Hematopoietic multipotent progenitor cell (in vitro differentiated cells): ENCODE measurements around the gene AFAP1L2. TPM values are rescaled to one million over a fixed set of nuclear protein-coding genes. Genes with fewer than 3 reads are reported as not detected.
A peak's percentile ranks its signal among the peaks of the same experiment; 100 is the strongest.

Source experiments
- DNase-seq, 3 donors: peaks; one replicate each; pipeline ENCODE4 v3.0.0-alpha.2; 2011 to 2015; ENCODE audit warnings: low read depth in 2 of 3, low spot score in 2 of 3
- total RNA-seq: library from RNA; depleted of rRNA; stranded (reverse); fragments of >200 nt; gene quantifications from one replicate; pipeline ENCODE4 v1.2.3, GENCODE V29; 2012

The AFAP1L2 gene
- total RNA-seq, 1 donor = 4.0 TPM

GRCh38 chr10:114278140-114278883, 126.0 kb downstream of the AFAP1L2 start:
- no peak for DNase-seq

GRCh38 chr10:114276671-114277070, 127.6 kb downstream of the AFAP1L2 start:
- DNase-seq = no peak

GRCh38 chr10:114276066-114276465, 128.2 kb downstream of the AFAP1L2 start:
- no peak for DNase-seq

- no peak for DNase-seq
These were observed 129.5 kb downstream of the AFAP1L2 start for GRCh38 chr10:114274616-114275453.

GRCh38 chr10:114273910-114274309, 130.4 kb downstream of the AFAP1L2 start:
- DNase-seq = no peak

- DNase-seq = no peak
These were observed 131.6 kb downstream of the AFAP1L2 start for GRCh38 chr10:114272696-114273095.

GRCh38 chr10:114271779-114272167, 132.5 kb downstream of the AFAP1L2 start:
- DNase-seq = no peak

GRCh38 chr10:114271075-114271778, 133.1 kb downstream of the AFAP1L2 start:
- no peak for DNase-seq

- DNase-seq = peak in 2 of 3 donors; percentile 18 to 62
These were observed 137.8 kb downstream of the AFAP1L2 start for GRCh38 chr10:114266521-114266920.

- no peak for DNase-seq
These were observed 138.8 kb downstream of the AFAP1L2 start for GRCh38 chr10:114265392-114266053.

GRCh38 chr10:114262496-114262895, 141.8 kb downstream of the AFAP1L2 start:
- DNase-seq = no peak

- DNase-seq = no peak
These were observed 143.2 kb downstream of the AFAP1L2 start for GRCh38 chr10:114261076-114261475.

- no peak for DNase-seq
These were observed 143.9 kb downstream of the AFAP1L2 start for GRCh38 chr10:114260366-114260765.

- no peak for DNase-seq
These were observed 144.5 kb downstream of the AFAP1L2 start for GRCh38 chr10:114259824-114260223.

GRCh38 chr10:114258274-114258840, 145.9 kb downstream of the AFAP1L2 start:
- peak in 1 of 3 donors; percentile 23 for DNase-seq

GRCh38 chr10:114257498-114257897, 146.8 kb downstream of the AFAP1L2 start:
- DNase-seq = no peak

- DNase-seq = no peak
These were observed 147.5 kb downstream of the AFAP1L2 start for GRCh38 chr10:114256822-114257221.

- DNase-seq = no peak
These were observed 148.1 kb downstream of the AFAP1L2 start for GRCh38 chr10:114256008-114256765.

GRCh38 chr10:114255227-114255626, 149.1 kb downstream of the AFAP1L2 start:
- DNase-seq = no peak

GRCh38 chr10:114252883-114253282, 151.4 kb downstream of the AFAP1L2 start:
- no peak for DNase-seq
